Measurements from ENCODE around the gene SCEL.
A peak's percentile ranks its signal among the peaks of the same experiment; 100 is the strongest.

The SCEL gene

GRCh38 chr13:77537289-77537919, 1.9 kb downstream of the SCEL start:
- H3K4ac ChIP-seq (ENCODE audit: low read depth in 1 of 2, low read length in 2 of 2), result no peak overlapping the region
- H3K14ac ChIP-seq (ENCODE audit: low read length in 2 of 2), result no peak overlapping the region
- H3K4me3 ChIP-seq (ENCODE audit: insufficient read depth in 1 of 2, low read depth in 1 of 2, low read length in 2 of 2), result no peak overlapping the region
- no peak overlapping the region for H2AK5ac ChIP-seq (ENCODE audit: low read length, severe bottlenecking)
- no peak overlapping the region for H2BK120ac ChIP-seq (ENCODE audit: low read depth, low read length)
- no peak overlapping the region for H2BK12ac ChIP-seq (ENCODE audit: low read length in 2 of 2)
- H3K27me3 ChIP-seq (ENCODE audit: control insufficient read depth in 1 of 2, insufficient read depth in 1 of 2, low read length in 2 of 2), result peaks cover 0 to 6% of the 10 kb centered on the region in 2 experiments
- no peaks in the 10 kb centered on the region for H3K79me1 ChIP-seq (replicated peaks; ENCODE audit: low read length, poor library complexity, severe bottlenecking)
- no peak overlapping the region for H3K9ac ChIP-seq (ENCODE audit: low read length)
- no peaks in the 10 kb centered on the region for H3K36me3 ChIP-seq (ENCODE audit: control insufficient read depth in 1 of 2, insufficient read depth in 2 of 2, low read depth in 1 of 2, low read length in 2 of 2)
- no peak overlapping the region for H3K18ac ChIP-seq (ENCODE audit: low read depth in 1 of 2, low read length in 2 of 2)
- no peak overlapping the region for H3K23ac ChIP-seq (ENCODE audit: low read length in 2 of 2)
- no peak overlapping the region for H3K4me2 ChIP-seq (ENCODE audit: low read length, poor library complexity, severe bottlenecking)
- H3K27ac ChIP-seq (ENCODE audit: low read length, poor library complexity, severe bottlenecking), result no peak overlapping the region
- WGBS, result 90% methylated on average over 6 of the region's 7 CpGs
- no peak overlapping the region for H2AFZ ChIP-seq (ENCODE audit: low read depth, low read length)
- H3K9me3 ChIP-seq (ENCODE audit: control insufficient read depth, low read length), result no peaks in the 10 kb centered on the region
- H2BK15ac ChIP-seq (ENCODE audit: low read depth, poor library complexity, severe bottlenecking), result no peak overlapping the region
- no peak overlapping the region for H4K91ac ChIP-seq (ENCODE audit: low read length)
- no peak for DNase-seq
- no peaks in the 10 kb centered on the region for H3K4me1 ChIP-seq (ENCODE audit: control insufficient read depth, insufficient read depth, low read depth, low read length)
- H4K8ac ChIP-seq (ENCODE audit: low read length), result no peak overlapping the region
- H2BK5ac ChIP-seq (ENCODE audit: low read depth, low read length, poor library complexity, severe bottlenecking), result no peak overlapping the region

DNA sequence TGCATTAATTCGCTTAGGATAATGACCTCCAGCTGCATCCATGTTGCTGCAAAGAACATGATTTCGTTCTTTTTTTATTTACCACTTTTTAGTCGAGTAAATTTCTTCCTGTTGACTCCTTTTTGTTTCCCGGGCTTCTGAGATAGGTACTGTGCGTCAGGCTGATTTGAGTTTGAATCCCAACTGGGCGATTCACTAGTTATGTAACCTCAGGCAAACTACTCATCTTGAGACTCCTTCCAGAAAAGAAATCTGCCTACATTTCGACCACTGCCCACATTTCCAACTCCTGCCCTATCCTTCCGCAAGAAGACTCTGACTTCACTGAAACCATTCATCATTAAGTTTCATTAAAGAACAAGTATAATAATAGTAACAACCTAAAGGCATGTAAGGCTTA, 8.2 kb downstream of the SCEL start:
- Histone ChIP-seq H3K79me1 (replicated peaks; ENCODE audit: low read length, poor library complexity, severe bottlenecking) (no peaks in the 10 kb centered on the region), H4K91ac (ENCODE audit: low read length) (no peak overlapping the region), H3K4ac (ENCODE audit: low read depth in 1 of 2, low read length in 2 of 2) (no peak overlapping the region), H3K4me1 (ENCODE audit: control insufficient read depth, insufficient read depth, low read depth, low read length) (no peaks in the 10 kb centered on the region), H3K9ac (ENCODE audit: low read length) (no peak overlapping the region), H3K36me3 (ENCODE audit: control insufficient read depth in 1 of 2, insufficient read depth in 2 of 2, low read depth in 1 of 2, low read length in 2 of 2) (no peaks in the 10 kb centered on the region), H3K4me3 (ENCODE audit: insufficient read depth in 1 of 2, low read depth in 1 of 2, low read length in 2 of 2) (no peak overlapping the region), H2BK120ac (ENCODE audit: low read depth, low read length) (no peak overlapping the region), H2BK12ac (ENCODE audit: low read length in 2 of 2) (no peak overlapping the region), H4K8ac (ENCODE audit: low read length) (no peak overlapping the region), H2AK5ac (ENCODE audit: low read length, severe bottlenecking) (no peak overlapping the region), H2AFZ (ENCODE audit: low read depth, low read length) (no peak overlapping the region), H2BK5ac (ENCODE audit: low read depth, low read length, poor library complexity, severe bottlenecking) (no peak overlapping the region), H3K14ac (ENCODE audit: low read length in 2 of 2) (no peak overlapping the region), H3K27me3 (ENCODE audit: control insufficient read depth in 1 of 2, insufficient read depth in 1 of 2, low read length in 2 of 2) (no peaks in the 10 kb centered on the region), H2BK15ac (ENCODE audit: low read depth, poor library complexity, severe bottlenecking) (no peak overlapping the region), H3K27ac (ENCODE audit: low read length, poor library complexity, severe bottlenecking) (no peak overlapping the region), H3K9me3 (ENCODE audit: control insufficient read depth, low read length) (no peaks in the 10 kb centered on the region), H3K4me2 (ENCODE audit: low read length, poor library complexity, severe bottlenecking) (no peak overlapping the region), H3K23ac (ENCODE audit: low read length in 2 of 2) (no peak overlapping the region), H3K18ac (ENCODE audit: low read depth in 1 of 2, low read length in 2 of 2) (no peak overlapping the region)
- 90% methylated on average over 6 of the region's 8 CpGs for WGBS
- DNase-seq, result no peak

- no peak overlapping the region for H2BK15ac ChIP-seq (ENCODE audit: low read depth, poor library complexity, severe bottlenecking)
- H3K79me1 ChIP-seq (replicated peaks; ENCODE audit: low read length, poor library complexity, severe bottlenecking), result no peaks in the 10 kb centered on the region
- no peak overlapping the region for H2BK5ac ChIP-seq (ENCODE audit: low read depth, low read length, poor library complexity, severe bottlenecking)
- H3K27me3 ChIP-seq (ENCODE audit: control insufficient read depth in 1 of 2, insufficient read depth in 1 of 2, low read length in 2 of 2), result no peaks in the 10 kb centered on the region
- H2AFZ ChIP-seq (ENCODE audit: low read depth, low read length), result no peak overlapping the region
- DNase-seq, result peak; percentile 16
- H2AK5ac ChIP-seq (ENCODE audit: low read length, severe bottlenecking), result no peak overlapping the region
- H3K4me2 ChIP-seq (ENCODE audit: low read length, poor library complexity, severe bottlenecking), result no peak overlapping the region
- H4K91ac ChIP-seq (ENCODE audit: low read length), result no peak overlapping the region
- H3K4me3 ChIP-seq (ENCODE audit: insufficient read depth in 1 of 2, low read depth in 1 of 2, low read length in 2 of 2), result peak overlapping the region in 1 of 2 experiments; percentile 8
- whole genome bisulfite sequencing, result 64% methylated on average over 1 of the region's 1 CpG
- no peak overlapping the region for H4K8ac ChIP-seq (ENCODE audit: low read length)
- no peak overlapping the region for H2BK12ac ChIP-seq (ENCODE audit: low read length in 2 of 2)
- no peak overlapping the region for H3K14ac ChIP-seq (ENCODE audit: low read length in 2 of 2)
- no peak overlapping the region for H3K4ac ChIP-seq (ENCODE audit: low read depth in 1 of 2, low read length in 2 of 2)
- H3K9me3 ChIP-seq (ENCODE audit: control insufficient read depth, low read length), result no peaks in the 10 kb centered on the region
- H3K27ac ChIP-seq (ENCODE audit: low read length, poor library complexity, severe bottlenecking), result no peak overlapping the region
- no peaks in the 10 kb centered on the region for H3K36me3 ChIP-seq (ENCODE audit: control insufficient read depth in 1 of 2, insufficient read depth in 2 of 2, low read depth in 1 of 2, low read length in 2 of 2)
- H3K23ac ChIP-seq (ENCODE audit: low read length in 2 of 2), result no peak overlapping the region
- no peaks in the 10 kb centered on the region for H3K4me1 ChIP-seq (ENCODE audit: control insufficient read depth, insufficient read depth, low read depth, low read length)
- no peak overlapping the region for H2BK120ac ChIP-seq (ENCODE audit: low read depth, low read length)
- H3K9ac ChIP-seq (ENCODE audit: low read length), result no peak overlapping the region
- no peak overlapping the region for H3K18ac ChIP-seq (ENCODE audit: low read depth in 1 of 2, low read length in 2 of 2)
Observed at GRCh38 chr13:77544355-77544754, 8.8 kb downstream of the SCEL start.

GRCh38 chr13:77544758-77545338, 9.3 kb downstream of the SCEL start:
- 65% methylated on average over 3 of the region's 4 CpGs for WGBS

More at GRCh38 chr13:77544758-77545338, 9.3 kb downstream of the SCEL start:
- Histone ChIP-seq H2BK15ac (ENCODE audit: low read depth, poor library complexity, severe bottlenecking) (no peak overlapping the region), H3K18ac (ENCODE audit: low read depth in 1 of 2, low read length in 2 of 2) (no peak overlapping the region), H2BK12ac (ENCODE audit: low read length in 2 of 2) (no peak overlapping the region), H3K27ac (ENCODE audit: low read length, poor library complexity, severe bottlenecking) (no peak overlapping the region), H3K9ac (ENCODE audit: low read length) (no peak overlapping the region), H3K36me3 (ENCODE audit: control insufficient read depth in 1 of 2, insufficient read depth in 2 of 2, low read depth in 1 of 2, low read length in 2 of 2) (no peaks in the 10 kb centered on the region), H3K79me1 (replicated peaks; ENCODE audit: low read length, poor library complexity, severe bottlenecking) (no peaks in the 10 kb centered on the region), H2BK5ac (ENCODE audit: low read depth, low read length, poor library complexity, severe bottlenecking) (no peak overlapping the region), H4K8ac (ENCODE audit: low read length) (no peak overlapping the region), H3K4me1 (ENCODE audit: control insufficient read depth, insufficient read depth, low read depth, low read length) (no peaks in the 10 kb centered on the region), H3K23ac (ENCODE audit: low read length in 2 of 2) (no peak overlapping the region), H3K27me3 (ENCODE audit: control insufficient read depth in 1 of 2, insufficient read depth in 1 of 2, low read length in 2 of 2) (no peaks in the 10 kb centered on the region), H2AFZ (ENCODE audit: low read depth, low read length) (no peak overlapping the region), H3K4me3 (ENCODE audit: insufficient read depth in 1 of 2, low read depth in 1 of 2, low read length in 2 of 2) (peak overlapping the region in 1 of 2 experiments; percentile 8), H4K91ac (ENCODE audit: low read length) (no peak overlapping the region), H3K14ac (ENCODE audit: low read length in 2 of 2) (no peak overlapping the region), H3K4me2 (ENCODE audit: low read length, poor library complexity, severe bottlenecking) (no peak overlapping the region), H3K9me3 (ENCODE audit: control insufficient read depth, low read length) (no peaks in the 10 kb centered on the region), H3K4ac (ENCODE audit: low read depth in 1 of 2, low read length in 2 of 2) (no peak overlapping the region), H2AK5ac (ENCODE audit: low read length, severe bottlenecking) (no peak overlapping the region), H2BK120ac (ENCODE audit: low read depth, low read length) (no peak overlapping the region)
- DNase-seq, result no peak

Measured in mesenchymal stem cell (in vitro differentiated cells and primary cell).